H1 (cell line): ENCODE measurements around the gene NPC2.

Experiments
- CEBPB ChIP-seq: IDR thresholded peaks from 2 replicates; pipeline ENCODE4 v1.6.1; 2012; ENCODE audit warnings: low read depth, low read length
- TF ChIP-seq, protein P1 (sequence below): IDR thresholded peaks from 2 replicates; pipeline ENCODE4 v1.6.1; 2012; ENCODE audit warnings: inconsistent platforms

DNA sequence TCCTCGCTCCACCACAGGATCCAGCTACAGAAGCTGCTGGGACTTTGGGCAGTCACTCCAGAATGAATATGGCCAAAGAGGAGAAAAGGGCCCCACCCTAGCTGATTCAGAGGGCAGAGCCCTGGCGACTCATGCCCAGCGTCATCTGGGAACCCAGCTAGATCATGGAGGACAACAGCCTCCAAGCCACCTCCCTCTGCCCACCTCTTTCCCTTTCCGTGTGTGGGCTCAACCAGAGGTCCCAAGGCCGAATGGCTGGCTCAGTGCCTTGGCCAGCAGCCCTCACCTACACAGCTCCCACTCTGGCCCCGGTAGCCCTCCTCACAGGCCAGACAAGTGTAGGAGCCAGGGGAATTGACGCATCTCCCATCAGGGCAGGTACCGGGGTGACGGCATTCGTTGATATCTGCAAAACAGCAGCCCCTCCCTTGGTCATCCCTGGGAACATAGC is 17.9 kb upstream of the NPC2 start:
- TF ChIP-seq, protein P1, sequence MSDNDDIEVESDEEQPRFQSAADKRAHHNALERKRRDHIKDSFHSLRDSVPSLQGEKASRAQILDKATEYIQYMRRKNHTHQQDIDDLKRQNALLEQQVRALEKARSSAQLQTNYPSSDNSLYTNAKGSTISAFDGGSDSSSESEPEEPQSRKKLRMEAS = no peak
- TF ChIP-seq CEBPB = no peak
